Measurements from ENCODE around the gene SIL1.

SIL1 gene

DNA sequence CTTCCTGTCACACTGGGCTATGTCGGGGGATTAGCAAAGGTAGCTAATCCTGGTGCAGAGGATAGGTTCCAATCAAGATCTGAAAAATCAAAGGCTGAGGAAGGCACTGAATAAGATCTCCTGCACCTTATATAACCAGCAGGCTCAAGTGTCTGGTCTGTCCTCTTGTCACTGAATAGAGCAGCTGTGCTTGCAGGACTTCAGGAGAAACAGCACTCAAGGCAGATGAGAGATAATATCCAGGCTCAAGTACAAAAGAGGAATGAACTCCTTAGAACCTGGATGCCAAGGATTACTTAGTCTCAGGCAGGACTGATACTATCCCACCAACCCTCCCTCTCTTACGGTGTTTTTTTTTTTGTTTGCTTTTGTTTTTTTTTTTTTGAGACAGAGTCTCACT, 214.2 kb downstream of the SIL1 start:
- Mint-ChIP-seq H3K9me3 (no peaks in the 10 kb centered on the region), H3K27me3 (no peaks in the 10 kb centered on the region), H3K4me1 (peaks cover 35% of the 10 kb centered on the region), H3K27ac (no peak overlapping the region), H3K4me3 (no peak overlapping the region), H3K36me3 (ENCODE audit: low read depth) (peaks cover 3% of the 10 kb centered on the region)
- ATAC-seq (no peak), DNase-seq (no peak)

DNA sequence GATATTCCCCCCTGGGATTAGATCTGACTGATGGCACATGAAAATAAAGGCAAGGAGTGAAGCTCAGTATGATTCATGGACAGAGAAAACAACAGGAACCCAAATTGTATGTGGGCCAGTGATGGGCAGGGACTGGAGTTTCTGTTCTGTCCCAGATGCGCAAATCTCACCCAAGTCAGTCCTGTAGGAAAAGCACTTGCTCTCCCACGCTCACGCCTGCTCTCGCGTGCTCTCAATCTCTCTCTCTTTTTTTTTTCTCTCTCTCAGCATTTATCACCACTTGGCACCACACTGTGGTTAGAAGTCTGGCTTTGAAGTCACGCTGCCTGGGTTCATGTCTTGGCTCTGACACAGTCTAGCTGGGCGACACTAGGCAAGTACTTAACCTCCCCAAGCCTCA, 216.6 kb downstream of the SIL1 start:
- Mint-ChIP-seq H3K27me3 (no peaks in the 10 kb centered on the region), H3K36me3 (ENCODE audit: low read depth) (peaks cover 3% of the 10 kb centered on the region), H3K27ac (peak overlapping the region; percentile 44), H3K9me3 (no peaks in the 10 kb centered on the region), H3K4me3 (peak overlapping the region; percentile 1), H3K4me1 (peaks cover 39% of the 10 kb centered on the region)
- ATAC-seq (peak; percentile 74), DNase-seq (peak; percentile 22)

DNA sequence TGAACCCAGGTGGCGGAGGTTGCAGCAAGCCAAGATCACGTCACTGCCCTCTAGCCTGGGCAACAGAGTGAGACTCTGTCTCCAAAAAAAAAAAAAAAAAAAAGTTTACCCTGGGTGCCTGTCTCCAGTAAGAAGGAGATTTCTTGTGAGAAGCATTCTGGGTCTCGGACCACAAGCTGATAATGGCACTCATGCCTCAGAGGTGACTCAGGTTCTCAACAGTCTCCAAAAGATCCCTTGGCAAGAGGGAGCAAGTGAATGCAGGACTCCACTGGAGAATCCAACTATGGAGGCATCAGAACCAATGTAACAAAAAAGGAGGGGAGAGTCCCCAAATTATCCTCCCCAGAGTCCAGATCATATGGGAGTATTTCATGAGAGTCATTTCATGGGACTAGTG, 217.0 kb downstream of the SIL1 start:
- Mint-ChIP-seq H3K9me3 (no peaks in the 10 kb centered on the region), H3K27me3 (no peaks in the 10 kb centered on the region), H3K4me3 (no peak overlapping the region), H3K4me1 (peaks cover 39% of the 10 kb centered on the region), H3K27ac (peak overlapping the region; percentile 17), H3K36me3 (ENCODE audit: low read depth) (peaks cover 3% of the 10 kb centered on the region)
- no peak for DNase-seq
- ATAC-seq = peak; percentile 9

DNA sequence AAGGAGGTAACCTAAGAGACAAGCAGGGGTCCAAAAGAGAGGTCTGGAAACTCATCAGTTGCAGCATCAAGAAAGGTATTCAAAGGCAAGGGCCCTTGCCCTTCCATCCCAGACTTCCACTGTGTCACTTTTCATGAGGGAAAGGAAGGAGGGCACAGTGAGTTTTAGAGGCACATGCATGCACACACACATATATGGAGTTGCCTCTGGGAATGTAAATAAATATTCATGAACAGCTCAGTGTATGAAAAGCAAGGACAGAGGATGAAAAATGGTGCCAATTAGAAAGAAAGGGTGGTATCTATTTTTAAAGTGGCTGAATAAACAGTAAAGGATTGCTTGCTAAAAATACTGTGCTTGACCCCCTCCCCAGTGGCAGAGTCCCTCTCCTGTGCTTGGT, 217.7 kb downstream of the SIL1 start:
- Mint-ChIP-seq H3K27me3 (no peaks in the 10 kb centered on the region), H3K27ac (peak overlapping the region; percentile 78), H3K36me3 (ENCODE audit: low read depth) (peaks cover 3% of the 10 kb centered on the region), H3K9me3 (no peaks in the 10 kb centered on the region), H3K4me1 (peaks cover 39% of the 10 kb centered on the region), H3K4me3 (no peak overlapping the region)
- ATAC-seq = no peak
- no peak for DNase-seq

DNA sequence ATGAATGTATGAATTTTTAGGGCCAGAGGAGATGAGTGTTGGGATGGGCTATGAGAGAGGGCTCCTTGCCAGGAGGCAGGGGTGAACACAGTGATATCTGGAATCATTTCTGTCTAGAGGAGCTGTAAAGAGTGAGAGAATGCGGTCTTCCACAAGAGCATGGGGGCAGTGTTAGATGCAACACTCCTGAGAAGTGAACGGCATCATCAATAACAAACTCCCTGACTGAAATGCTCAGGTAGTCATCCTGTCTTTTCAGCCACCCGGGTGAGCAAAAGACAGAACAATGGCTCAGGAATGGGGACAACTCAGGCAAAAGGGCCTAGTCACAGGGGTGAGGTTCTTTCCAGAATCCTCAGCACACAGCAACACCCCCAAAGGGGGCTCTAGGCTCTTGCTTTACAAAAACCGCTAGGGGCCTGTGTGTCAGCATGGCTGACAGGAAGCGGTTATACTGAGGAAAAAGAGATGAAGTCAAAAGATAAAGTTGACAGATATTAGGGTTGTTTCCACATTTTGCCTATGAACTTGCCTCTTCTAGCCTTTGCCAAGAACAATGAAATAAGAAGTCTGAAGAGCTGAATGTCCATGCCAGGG, 218.4 kb downstream of the SIL1 start:
- no peaks in the 10 kb centered on the region for H3K27me3 Mint-ChIP-seq
- no peaks in the 10 kb centered on the region for H3K9me3 Mint-ChIP-seq
- peaks cover 39% of the 10 kb centered on the region for H3K4me1 Mint-ChIP-seq
- peaks cover 3% of the 10 kb centered on the region for H3K36me3 Mint-ChIP-seq (ENCODE audit: low read depth)
- peak overlapping the region; percentile 78 for H3K27ac Mint-ChIP-seq
- DNase-seq = peak; percentile 39
- peak; percentile 78 for ATAC-seq
- H3K4me3 Mint-ChIP-seq = peak overlapping the region; percentile 22

DNA sequence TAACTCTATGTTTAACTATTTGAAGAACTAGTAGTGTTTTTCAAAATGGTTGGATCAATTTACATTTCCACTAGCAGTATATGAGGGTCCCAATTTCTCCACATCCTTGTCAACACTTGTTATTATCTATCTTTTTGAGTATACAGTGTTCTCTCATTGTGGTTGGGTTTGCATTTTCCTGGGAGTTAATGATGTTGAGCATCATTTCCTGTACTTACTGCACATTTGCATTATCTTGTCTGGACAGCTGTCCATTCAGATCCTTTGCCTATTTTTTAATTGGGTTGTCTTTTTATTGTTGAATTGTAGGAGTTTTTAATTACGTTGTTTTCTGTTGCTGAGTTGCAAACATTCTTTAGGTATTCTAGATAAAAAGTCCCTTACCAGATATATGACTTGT, 219.6 kb downstream of the SIL1 start:
- Mint-ChIP-seq H3K4me1 (peaks cover 39% of the 10 kb centered on the region), H3K9me3 (no peaks in the 10 kb centered on the region), H3K4me3 (no peak overlapping the region), H3K27me3 (no peaks in the 10 kb centered on the region), H3K27ac (no peak overlapping the region), H3K36me3 (ENCODE audit: low read depth) (peaks cover 2% of the 10 kb centered on the region)
- DNase-seq = no peak
- ATAC-seq = no peak

DNA sequence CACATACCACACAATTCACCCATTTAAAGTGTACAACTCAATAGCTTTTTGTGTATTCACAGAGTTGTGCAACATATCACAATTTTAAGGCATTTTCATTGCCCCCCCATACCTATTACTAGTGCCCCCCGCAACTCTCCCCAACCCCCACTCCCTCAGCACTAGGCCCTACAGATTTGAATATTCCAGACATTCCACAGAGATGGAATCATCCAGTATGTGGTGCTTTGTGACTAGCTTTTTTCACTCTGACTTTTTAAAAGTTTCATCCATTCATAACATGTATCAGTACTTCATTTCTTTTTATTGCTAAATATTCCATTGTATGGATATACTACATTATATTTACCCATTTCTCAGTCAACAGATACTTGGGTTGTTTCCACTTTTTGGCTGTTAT, 220.1 kb downstream of the SIL1 start:
- ATAC-seq = no peak

DNA sequence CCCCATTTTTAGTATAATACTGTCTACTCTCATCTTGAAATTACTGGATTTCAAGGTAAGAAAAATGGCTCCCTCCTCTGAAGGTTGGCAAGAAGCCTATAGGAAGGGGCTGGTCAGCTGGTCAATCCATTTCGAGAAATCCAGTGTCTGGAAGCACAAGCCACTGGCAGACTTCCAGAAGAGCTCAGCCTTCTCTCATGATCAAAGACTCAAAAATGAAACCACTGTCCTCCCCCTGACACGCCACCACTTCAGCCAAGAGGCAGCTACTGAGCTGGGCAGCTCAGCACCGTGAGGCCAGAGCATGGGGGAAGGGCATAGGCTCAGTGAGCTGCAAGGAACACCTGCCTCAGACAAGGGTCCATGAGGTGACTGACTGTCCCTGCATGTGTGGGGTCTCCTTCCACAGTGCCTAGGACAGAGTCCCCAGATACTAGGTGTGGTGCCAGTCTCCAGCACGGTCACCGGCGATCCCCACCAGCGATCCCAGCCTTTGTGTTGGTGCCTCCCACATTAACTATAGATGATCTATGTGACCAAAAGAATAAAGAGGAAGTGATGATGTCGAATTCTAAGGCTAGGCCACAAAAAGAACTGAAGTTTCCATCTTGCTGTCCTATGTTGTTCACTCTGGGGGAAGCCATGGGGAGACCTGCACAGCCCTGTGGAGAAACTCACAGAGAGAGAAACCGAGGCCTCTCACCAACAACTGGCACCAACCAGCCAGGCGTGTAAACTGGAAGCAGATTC, 222.9 kb downstream of the SIL1 start:
- Mint-ChIP-seq H3K36me3 (ENCODE audit: low read depth) (no peaks in the 10 kb centered on the region), H3K4me3 (no peak overlapping the region), H3K27ac (no peak overlapping the region), H3K27me3 (no peaks in the 10 kb centered on the region), H3K9me3 (no peaks in the 10 kb centered on the region), H3K4me1 (peaks cover 15% of the 10 kb centered on the region)
- ATAC-seq (no peak), DNase-seq (no peak)

More for the DNA sequence above, 220.1 kb downstream of the SIL1 start:
- no peaks in the 10 kb centered on the region for H3K9me3 Mint-ChIP-seq
- no peak overlapping the region for H3K27ac Mint-ChIP-seq
- DNase-seq = no peak
- peaks cover 39% of the 10 kb centered on the region for H3K4me1 Mint-ChIP-seq
- H3K4me3 Mint-ChIP-seq = no peak overlapping the region
- H3K36me3 Mint-ChIP-seq (ENCODE audit: low read depth) = no peaks in the 10 kb centered on the region
- H3K27me3 Mint-ChIP-seq = no peaks in the 10 kb centered on the region

DNA sequence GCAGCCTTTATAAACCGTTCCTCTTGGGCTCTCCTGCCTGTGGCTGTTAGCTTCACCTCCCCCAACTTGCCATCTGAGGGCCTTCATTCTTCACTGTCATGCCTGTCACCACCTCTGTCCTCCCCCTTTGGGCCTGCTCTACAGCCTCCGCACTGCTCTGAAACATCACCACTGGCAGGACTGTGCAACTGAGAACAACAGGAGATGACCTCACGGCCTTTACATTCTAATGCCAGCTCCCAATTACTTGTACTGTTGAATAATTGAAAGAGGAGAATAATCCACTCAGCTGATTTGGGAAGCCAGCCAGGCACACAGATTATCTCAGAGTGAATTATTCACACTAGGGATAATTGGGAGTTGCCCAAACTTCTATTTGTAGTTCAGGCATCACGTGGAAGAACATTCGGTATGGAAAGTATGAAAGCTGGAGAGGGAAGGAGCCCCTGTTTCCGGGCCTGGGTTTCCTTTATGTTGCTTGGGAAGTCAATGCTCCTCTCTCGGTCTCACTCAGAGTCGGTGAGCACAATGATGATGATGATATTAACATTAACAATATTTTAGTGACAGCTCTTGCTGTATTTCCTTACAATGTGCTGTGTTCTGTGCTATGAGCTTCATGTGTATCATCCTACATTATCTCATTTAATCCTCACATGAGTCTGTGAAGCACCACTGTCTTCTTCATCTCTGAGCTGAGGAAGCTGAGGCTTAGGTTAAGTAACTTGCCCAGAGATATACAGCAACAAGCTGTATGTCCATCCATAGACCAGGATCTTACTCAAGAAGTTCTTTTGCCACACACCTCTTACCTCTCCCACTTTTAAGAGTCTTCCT, 223.7 kb downstream of the SIL1 start:
- DNase-seq (no peak), ATAC-seq (no peak)
- Mint-ChIP-seq H3K4me3 (no peak overlapping the region), H3K4me1 (peaks cover 7% of the 10 kb centered on the region), H3K27me3 (no peaks in the 10 kb centered on the region), H3K36me3 (ENCODE audit: low read depth) (no peaks in the 10 kb centered on the region), H3K27ac (no peak overlapping the region), H3K9me3 (no peaks in the 10 kb centered on the region)

DNA sequence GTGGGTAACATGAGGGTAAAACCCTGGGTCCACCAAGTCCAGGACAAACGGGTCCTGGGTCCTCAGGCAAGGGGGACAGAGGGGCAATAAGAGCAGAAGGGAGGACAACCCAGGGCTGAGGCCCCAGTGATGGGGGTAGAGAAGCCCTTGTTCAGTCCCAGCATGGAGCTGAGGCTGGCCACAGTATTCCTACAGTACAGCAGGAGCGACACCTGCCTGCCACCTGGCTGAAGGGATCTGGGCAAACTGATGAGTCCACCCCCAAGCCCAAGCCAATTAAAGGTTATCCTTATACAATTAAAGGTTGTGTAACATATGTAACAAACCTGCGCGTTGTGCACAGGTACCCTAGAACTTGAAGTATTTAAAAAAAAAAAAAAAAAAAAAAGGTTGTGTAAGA, 225.3 kb downstream of the SIL1 start:
- Mint-ChIP-seq H3K27ac (no peak overlapping the region), H3K4me3 (no peak overlapping the region), H3K27me3 (no peaks in the 10 kb centered on the region), H3K9me3 (no peaks in the 10 kb centered on the region), H3K36me3 (ENCODE audit: low read depth) (no peaks in the 10 kb centered on the region), H3K4me1 (no peaks in the 10 kb centered on the region)
- ATAC-seq (no peak), DNase-seq (no peak)

DNA sequence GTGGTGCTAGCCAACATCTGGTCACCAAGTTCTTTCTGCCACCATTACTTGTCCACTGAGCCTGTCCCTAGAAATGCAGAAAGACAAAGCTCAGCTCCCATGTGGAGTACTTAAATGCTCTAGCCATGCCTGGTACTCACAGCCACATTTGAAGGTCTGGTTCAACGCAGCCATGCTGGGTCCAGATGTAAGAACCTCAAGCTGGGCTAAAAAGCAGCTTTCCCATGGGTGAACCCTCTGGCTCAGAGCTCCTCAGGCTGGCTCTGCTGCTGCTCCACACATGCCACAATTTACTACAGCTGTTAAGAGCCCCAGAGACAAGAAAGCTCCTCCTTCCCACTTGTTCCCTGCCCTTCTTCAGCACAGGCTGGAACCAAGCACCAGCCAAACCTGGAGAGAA, 225.9 kb downstream of the SIL1 start:
- DNase-seq (no peak), ATAC-seq (no peak)
- H3K4me3 Mint-ChIP-seq = no peak overlapping the region
- no peak overlapping the region for H3K27ac Mint-ChIP-seq
- H3K9me3 Mint-ChIP-seq = no peaks in the 10 kb centered on the region
- no peaks in the 10 kb centered on the region for H3K36me3 Mint-ChIP-seq (ENCODE audit: low read depth)
- no peaks in the 10 kb centered on the region for H3K4me1 Mint-ChIP-seq
- no peaks in the 10 kb centered on the region for H3K27me3 Mint-ChIP-seq

DNA sequence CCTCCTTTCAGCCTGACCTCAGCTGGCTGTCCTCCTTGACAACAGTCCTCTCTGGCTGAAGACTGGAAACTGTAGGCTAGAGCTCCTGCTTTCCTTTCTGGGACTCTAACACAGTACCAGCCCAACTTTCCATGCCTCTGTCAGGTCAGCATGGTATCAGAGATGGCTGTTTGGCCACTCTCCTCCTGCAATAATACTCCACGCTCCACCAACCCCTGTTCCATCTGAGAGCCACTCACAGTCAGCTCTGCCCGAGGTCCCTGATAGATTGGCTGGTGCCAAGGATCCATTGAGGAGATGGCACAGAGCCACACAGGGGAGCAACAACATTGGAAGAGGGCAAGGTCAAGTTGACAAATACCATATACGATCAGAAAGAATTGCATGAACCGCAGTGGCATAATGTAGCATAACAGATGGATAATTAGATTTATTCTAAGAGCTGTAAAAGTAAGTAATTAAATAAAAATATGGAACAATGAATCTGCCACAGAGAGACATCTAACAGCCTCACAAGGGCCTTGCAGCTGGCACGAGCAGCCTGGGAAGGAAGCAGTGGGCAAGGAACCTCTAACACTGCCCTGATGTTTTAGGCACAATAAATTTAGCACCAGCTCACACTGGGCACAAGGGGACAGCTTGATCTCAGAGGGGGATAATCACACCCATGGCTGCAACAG, 228.7 kb downstream of the SIL1 start:
- no peak overlapping the region for H3K4me3 Mint-ChIP-seq
- no peak for ATAC-seq
- H3K27me3 Mint-ChIP-seq = no peaks in the 10 kb centered on the region
- no peaks in the 10 kb centered on the region for H3K4me1 Mint-ChIP-seq
- H3K27ac Mint-ChIP-seq = no peak overlapping the region
- H3K9me3 Mint-ChIP-seq = no peaks in the 10 kb centered on the region
- no peaks in the 10 kb centered on the region for H3K36me3 Mint-ChIP-seq (ENCODE audit: low read depth)
- no peak for DNase-seq

DNA sequence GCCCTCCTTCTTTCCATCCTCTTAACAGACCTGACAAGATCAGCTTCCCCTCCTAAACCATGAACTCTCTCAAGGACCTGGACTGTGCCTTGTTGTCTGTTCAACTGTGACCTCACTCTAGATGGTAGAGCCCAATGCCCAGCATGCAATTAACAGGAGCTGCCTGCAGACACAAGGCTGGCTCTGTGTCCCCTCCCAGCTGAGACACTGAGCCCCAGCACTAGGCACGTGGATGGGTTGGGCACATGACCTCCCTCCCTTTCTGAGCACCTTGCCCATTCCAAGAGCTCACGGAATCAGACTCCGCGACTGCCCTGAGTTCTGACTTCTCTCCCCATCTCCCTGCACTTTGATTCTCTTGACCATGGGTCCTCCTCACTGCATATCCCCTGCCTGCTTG, 229.6 kb downstream of the SIL1 start:
- H3K36me3 Mint-ChIP-seq (ENCODE audit: low read depth) = no peaks in the 10 kb centered on the region
- no peaks in the 10 kb centered on the region for H3K9me3 Mint-ChIP-seq
- no peaks in the 10 kb centered on the region for H3K4me1 Mint-ChIP-seq
- no peak overlapping the region for H3K4me3 Mint-ChIP-seq
- DNase-seq (no peak), ATAC-seq (no peak)
- H3K27ac Mint-ChIP-seq = no peak overlapping the region
- H3K27me3 Mint-ChIP-seq = no peaks in the 10 kb centered on the region

DNA sequence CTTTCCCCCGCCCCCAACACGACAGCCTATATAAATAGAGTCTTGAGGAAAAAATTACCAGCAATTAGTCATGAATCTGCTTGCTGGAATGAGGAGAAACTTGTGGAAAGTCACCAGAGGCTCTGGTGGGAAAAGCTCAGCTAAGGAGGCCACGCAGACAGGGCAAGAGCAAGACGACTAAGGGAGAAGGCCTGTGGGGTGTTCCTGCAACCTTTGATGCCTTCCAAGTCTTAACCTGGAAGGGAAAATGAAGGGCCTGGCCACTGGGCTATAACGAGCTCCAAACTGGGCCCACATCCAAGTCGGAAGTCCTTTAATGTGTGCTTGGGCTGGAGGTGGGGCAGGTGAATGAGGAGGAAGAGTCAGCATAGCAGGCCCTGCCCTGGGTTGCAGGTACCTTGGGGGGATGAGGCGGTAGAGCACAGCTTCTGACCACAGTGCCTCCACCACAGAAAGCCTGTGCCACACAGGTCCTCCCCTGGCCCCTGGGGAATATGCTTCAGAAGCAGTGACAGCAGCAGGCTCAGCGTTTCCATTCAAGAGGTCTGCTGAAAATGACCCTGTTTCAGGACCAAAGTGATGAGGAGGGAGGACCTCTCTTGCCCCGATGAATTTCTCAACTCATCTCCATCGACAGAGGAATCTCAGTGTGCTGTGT, 230.2 kb downstream of the SIL1 start:
- Mint-ChIP-seq H3K4me3 (no peak overlapping the region), H3K27me3 (no peaks in the 10 kb centered on the region), H3K9me3 (no peaks in the 10 kb centered on the region), H3K36me3 (ENCODE audit: low read depth) (no peaks in the 10 kb centered on the region), H3K4me1 (no peaks in the 10 kb centered on the region), H3K27ac (no peak overlapping the region)
- ATAC-seq (no peak), DNase-seq (no peak)

All from activated naive CD8-positive, alpha-beta T cell treated with anti-CD3 and anti-CD28 coated beads, Interleukin-2, amount 50 U/mL, for 24 hours (primary cell).